ENCODE results near the gene ADGRF3. TPM values are rescaled to one million over a fixed set of nuclear protein-coding genes. Genes with fewer than 3 reads are reported as not detected.
"Not testable (repeated sequence)": the region's sequence is repeated elsewhere in the genome, so short reads cannot be mapped to it uniquely, and the experiment has no call there.

Gene ADGRF3
- total RNA-seq, 8 experiments from 2014 or later: 0.36 to 2.4 (median 1.4) TPM

DNA sequence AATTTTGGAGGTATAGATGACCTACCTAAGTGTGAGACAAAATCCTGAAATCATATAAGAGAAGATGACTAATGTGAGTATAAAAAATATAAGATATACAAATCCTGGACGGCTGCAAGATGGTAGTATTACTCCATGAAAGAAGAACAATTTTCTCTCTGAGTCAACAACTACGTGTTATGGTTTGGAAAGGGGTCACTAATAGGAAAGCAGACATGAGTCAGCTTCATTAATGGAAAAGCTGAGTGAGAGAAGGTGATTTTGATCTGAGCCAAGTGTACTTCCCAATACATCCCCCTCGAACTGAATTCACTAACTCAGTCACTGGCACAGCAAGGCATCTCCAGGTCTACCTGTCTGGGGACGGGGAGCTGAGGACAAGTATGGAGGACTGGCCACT lies 20.7 kb downstream of the ADGRF3 start:
- Histone ChIP-seq H3K27ac (no peak overlapping the region), H3K4me3 (no peak overlapping the region), H3K4me1 (replicated peaks in 1 of 2) (peaks cover 2 to 3% of the 10 kb centered on the region in 2 donors)
- WGBS, 10 experiments: 15 to 75% (median 54%) methylated on average over 2 to 4 of the region's 4 CpGs; no CpG with 5 or more reads in 1 of the 10 experiments
- in situ Hi-C loops (cut with MboI; ENCODE audit: low pct_unique_long_range_greater_than_20kb in 2 of 9, low sequenced_read_pairs in 9 of 9, unreplicated experiment in 9 of 9): no loop called here
- peak in 3 of 8 experiments; percentile 26 to 63 (median 46) for ATAC-seq (replicated peaks in 6 of 8)

DNA sequence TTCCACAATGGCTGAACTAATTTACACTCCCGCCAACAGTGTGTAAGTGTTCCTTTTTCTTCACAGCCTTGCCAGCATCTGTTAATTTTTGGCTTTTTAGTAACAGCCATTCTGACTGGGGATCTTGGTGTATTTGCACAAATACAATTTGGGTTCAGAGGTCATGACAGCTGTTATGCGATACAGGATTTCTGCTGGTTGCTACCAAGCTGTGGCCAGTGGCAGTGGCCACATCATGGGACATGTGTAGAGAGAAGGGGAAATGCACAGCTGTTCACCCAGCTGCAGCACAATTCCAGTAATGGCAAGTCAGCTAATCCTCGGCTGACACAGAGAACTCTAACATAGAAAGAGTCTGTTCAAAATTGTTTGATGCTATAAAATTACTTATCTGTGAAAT lies 21.7 kb downstream of the ADGRF3 start:
- 20 to 85% (median 71%) methylated on average over 1 to 3 of the region's 3 CpGs; no CpG with 5 or more reads in 2 of the 10 experiments for WGBS, 10 experiments
- no peak for ATAC-seq (replicated peaks in 6 of 8)
- peaks cover 0 to 2% of the 10 kb centered on the region in 2 donors for H3K4me1 ChIP-seq (replicated peaks in 1 of 2)
- no peak overlapping the region for H3K4me3 ChIP-seq
- H3K27ac ChIP-seq: no peak overlapping the region
- in situ Hi-C loops (cut with MboI; ENCODE audit: low pct_unique_long_range_greater_than_20kb in 2 of 9, low sequenced_read_pairs in 9 of 9, unreplicated experiment in 9 of 9): no loop called here

DNA sequence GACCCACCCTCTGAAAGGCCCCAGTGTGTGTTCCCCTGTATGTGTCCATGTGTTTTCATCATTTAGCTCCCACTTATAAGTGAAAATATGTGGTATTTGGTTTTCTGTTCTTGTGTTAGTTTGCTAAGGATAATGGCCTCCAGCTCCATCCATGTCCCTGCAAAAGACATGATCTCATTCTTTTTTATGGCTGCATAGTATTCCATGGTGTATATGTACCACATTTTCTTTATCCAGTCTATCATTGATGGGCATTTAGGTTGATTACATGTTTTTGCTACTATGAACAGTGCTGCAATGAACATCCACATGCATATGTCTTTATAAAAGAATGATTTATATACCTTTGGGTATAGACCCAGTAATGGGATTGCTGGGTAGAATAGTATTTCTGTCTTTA lies 22.1 kb downstream of the ADGRF3 start:
- ATAC-seq (replicated peaks in 6 of 8); H3K27ac ChIP-seq; H3K4me3 ChIP-seq; H3K4me1 ChIP-seq (replicated peaks in 1 of 2); in situ Hi-C loops (cut with MboI; ENCODE audit: low pct_unique_long_range_greater_than_20kb in 2 of 9, low sequenced_read_pairs in 9 of 9, unreplicated experiment in 9 of 9): not testable (repeated sequence)

DNA sequence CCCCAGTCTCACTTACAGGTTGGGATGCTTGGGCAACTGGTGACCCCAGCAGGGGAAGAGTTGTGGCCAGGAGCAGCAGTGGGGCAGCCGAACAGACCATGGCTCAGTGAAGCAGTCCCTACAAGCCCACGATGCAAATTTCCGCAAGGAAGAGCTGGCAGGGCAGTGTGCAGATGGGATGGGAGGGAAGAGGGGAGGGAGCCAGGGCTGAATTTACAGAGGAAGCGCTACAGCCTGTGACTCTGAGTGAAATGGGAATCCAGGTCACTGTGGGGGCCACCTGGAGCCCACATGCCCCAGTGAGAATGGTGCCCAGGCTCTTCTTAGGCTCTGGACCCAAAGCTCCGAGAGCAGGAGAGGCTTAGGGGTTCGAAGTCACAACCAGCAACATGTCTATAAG lies 27.6 kb downstream of the ADGRF3 start:
- peaks cover 6 to 12% of the 10 kb centered on the region in 2 donors for H3K4me1 ChIP-seq (replicated peaks in 1 of 2)
- WGBS, 10 experiments: 0 to 69% (median 18%) methylated on average over 1 to 4 of the region's 6 CpGs; no CpG with 5 or more reads in 5 of the 10 experiments
- in situ Hi-C loops (cut with MboI; ENCODE audit: low pct_unique_long_range_greater_than_20kb in 2 of 9, low sequenced_read_pairs in 9 of 9, unreplicated experiment in 9 of 9): no loop called here
- no peak overlapping the region for H3K4me3 ChIP-seq
- no peak overlapping the region for H3K27ac ChIP-seq
- ATAC-seq (replicated peaks in 6 of 8): peak in 4 of 8 experiments; percentile 28 to 73 (median 72)

DNA sequence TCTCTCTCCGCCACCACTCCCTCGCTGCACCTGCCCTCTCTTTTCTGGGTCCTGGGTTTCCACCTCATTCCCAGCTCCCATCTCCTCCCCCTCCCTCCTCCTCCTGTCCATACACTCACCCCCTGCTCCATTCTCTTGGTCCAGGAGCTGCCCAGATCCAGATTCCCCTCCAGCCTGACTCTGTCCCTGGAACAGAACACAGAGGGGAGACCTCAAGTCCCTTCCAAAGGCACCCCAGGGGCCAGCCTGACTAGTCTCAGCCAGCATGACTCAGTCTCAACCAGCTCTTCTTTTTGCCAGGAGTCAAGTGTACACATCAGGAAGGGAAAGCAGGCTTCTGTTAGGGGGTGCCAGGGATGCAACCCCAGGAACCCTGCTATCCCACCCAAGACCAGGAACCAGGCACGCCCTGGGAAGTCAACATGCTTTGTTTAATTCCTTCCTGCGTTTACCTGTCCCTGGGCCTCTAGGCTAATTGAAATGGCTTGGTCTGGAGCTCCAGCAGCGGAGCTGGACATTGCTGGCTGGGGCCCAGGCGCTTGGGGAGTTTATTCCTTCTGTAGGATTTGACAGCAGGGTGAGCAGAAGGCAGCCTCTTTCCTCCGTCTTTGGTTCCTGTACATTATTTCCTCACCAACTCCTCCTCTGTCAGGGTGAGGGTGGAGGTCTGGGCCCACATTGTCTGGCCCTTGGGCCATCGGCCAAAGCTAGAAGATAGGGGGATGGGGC lies 29.0 kb downstream of the ADGRF3 start:
- in situ Hi-C loops (cut with MboI; ENCODE audit: low pct_unique_long_range_greater_than_20kb in 2 of 9, low sequenced_read_pairs in 9 of 9, unreplicated experiment in 9 of 9): no loop called here
- H3K27ac ChIP-seq: peak overlapping the region in 1 of 2 donors; percentile 32
- ATAC-seq (replicated peaks in 6 of 8): peak in 5 of 8 experiments; percentile 65 to 91 (median 86)
- WGBS, 10 experiments: 63 to 100% (median 88%) methylated on average over 2 to 4 of the region's 8 CpGs; no CpG with 5 or more reads in 4 of the 10 experiments
- H3K4me1 ChIP-seq (replicated peaks in 1 of 2): peaks cover 6 to 12% of the 10 kb centered on the region in 2 donors
- no peak overlapping the region for H3K4me3 ChIP-seq

DNA sequence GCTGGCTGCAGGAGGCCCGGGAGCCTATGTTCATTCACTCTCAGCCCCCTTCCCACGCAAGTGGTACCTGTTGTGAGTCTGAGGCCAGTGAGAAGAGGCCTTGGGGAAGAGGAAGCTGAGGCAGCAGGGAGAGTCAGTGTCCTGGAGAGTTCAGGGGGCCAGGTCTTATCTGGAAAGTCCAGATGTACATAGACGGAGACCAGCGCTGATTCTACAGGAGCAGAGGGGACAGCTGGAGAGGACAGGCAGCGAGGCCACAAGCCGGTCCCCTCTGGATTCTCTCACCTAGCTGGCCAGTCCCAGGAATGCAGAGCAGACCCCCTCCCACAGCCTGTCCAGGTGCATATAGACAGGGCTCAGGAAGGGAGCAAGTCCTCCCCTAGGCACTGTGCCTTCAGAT lies 29.7 kb downstream of the ADGRF3 start:
- in situ Hi-C loops (cut with MboI; ENCODE audit: low pct_unique_long_range_greater_than_20kb in 2 of 9, low sequenced_read_pairs in 9 of 9, unreplicated experiment in 9 of 9): no loop called here
- H3K27ac ChIP-seq: peak overlapping the region in 1 of 2 donors; percentile 32
- 69 to 100% (median 89%) methylated on average over 2 to 4 of the region's 6 CpGs; no CpG with 5 or more reads in 7 of the 10 experiments for WGBS, 10 experiments
- no peak for ATAC-seq (replicated peaks in 6 of 8)
- H3K4me1 ChIP-seq (replicated peaks in 1 of 2): peaks cover 6 to 12% of the 10 kb centered on the region in 2 donors
- H3K4me3 ChIP-seq: no peak overlapping the region

DNA sequence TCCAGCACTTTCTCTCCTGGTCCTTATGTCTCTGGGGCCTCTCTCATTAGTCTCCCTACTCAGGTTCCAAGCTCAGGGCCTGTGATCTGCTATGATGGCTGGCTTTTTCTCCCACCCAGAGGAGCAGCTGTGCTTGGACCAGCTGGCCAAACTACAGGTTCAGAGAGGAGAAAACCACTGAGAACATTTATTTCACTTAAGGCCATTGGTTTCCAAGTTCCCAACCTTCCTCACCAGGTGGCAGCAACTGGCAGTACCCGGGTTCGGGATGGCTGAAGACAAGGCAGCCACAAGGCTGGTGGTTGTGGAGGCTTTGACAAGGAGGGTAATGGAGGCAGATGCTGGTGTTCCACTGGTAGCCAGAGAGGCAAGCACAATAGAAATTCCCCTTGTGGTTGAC lies 30.5 kb downstream of the ADGRF3 start:
- Histone ChIP-seq H3K4me3 (no peak overlapping the region), H3K4me1 (replicated peaks in 1 of 2) (peaks cover 4 to 12% of the 10 kb centered on the region in 2 donors), H3K27ac (no peak overlapping the region)
- in situ Hi-C loops (cut with MboI; ENCODE audit: low pct_unique_long_range_greater_than_20kb in 2 of 9, low sequenced_read_pairs in 9 of 9, unreplicated experiment in 9 of 9): no loop called here
- ATAC-seq (replicated peaks in 6 of 8): peak in 1 of 8 experiments; percentile 36
- 30 to 100% (median 79%) methylated on average over 1 to 2 of the region's 2 CpGs; no CpG with 5 or more reads in 6 of the 10 experiments for WGBS, 10 experiments

DNA sequence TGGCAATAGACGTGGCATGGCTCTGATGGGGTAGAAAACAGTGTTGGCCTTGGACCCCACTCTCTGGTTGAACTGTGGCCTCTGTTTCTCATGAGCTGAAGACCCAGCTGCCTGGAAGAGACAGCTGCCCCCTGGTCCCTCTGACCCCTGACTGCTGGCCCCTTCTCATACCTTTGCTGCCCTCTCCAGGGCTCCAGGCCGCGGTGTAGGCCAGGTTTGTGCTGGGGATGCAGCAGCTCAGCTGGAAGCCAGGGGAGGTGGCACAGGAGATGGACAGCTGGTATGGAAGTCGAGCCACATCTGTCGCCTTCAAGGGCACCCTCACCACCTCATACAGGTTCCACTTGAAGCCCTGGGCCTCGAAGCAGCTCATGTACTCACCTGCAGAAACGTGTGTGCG lies 32.3 kb downstream of the ADGRF3 start:
- no peak overlapping the region for H3K4me3 ChIP-seq
- no peak overlapping the region for H3K27ac ChIP-seq
- in situ Hi-C loops (cut with MboI; ENCODE audit: low pct_unique_long_range_greater_than_20kb in 2 of 9, low sequenced_read_pairs in 9 of 9, unreplicated experiment in 9 of 9): no loop called here
- 30 to 80% (median 73%) methylated on average over 1 to 3 of the region's 8 CpGs; no CpG with 5 or more reads in 5 of the 10 experiments for WGBS, 10 experiments
- ATAC-seq (replicated peaks in 6 of 8): peak in 1 of 8 experiments; percentile 46
- peaks cover 4 to 12% of the 10 kb centered on the region in 2 donors for H3K4me1 ChIP-seq (replicated peaks in 1 of 2)

DNA sequence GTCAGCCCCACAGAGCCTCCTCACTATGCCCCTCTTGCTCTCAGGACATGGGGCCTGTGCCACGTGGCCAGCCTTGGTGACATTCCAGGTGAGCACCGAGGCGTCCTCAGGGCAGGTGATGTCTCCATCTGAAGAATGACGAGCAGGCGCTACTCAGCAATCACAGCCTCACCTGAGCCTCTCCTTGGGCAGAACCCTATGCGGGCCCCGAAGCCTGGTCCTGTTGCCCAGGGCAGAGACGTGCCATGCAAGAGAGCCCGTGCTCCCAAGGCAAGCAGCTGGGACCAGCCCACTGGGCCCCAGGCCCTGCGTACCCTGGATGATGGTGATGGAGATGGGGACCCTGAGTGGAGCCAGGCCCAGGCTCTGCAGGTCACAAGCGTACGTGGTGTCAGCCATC lies 33.1 kb downstream of the ADGRF3 start:
- in situ Hi-C loops (cut with MboI; ENCODE audit: low pct_unique_long_range_greater_than_20kb in 2 of 9, low sequenced_read_pairs in 9 of 9, unreplicated experiment in 9 of 9): no loop called here
- no peak overlapping the region for H3K27ac ChIP-seq
- 60 to 94% (median 80%) methylated on average over 2 to 3 of the region's 12 CpGs; no CpG with 5 or more reads in 6 of the 10 experiments for WGBS, 10 experiments
- ATAC-seq (replicated peaks in 6 of 8): no peak
- H3K4me3 ChIP-seq: no peak overlapping the region
- peaks cover 4 to 12% of the 10 kb centered on the region in 2 donors for H3K4me1 ChIP-seq (replicated peaks in 1 of 2)

DNA sequence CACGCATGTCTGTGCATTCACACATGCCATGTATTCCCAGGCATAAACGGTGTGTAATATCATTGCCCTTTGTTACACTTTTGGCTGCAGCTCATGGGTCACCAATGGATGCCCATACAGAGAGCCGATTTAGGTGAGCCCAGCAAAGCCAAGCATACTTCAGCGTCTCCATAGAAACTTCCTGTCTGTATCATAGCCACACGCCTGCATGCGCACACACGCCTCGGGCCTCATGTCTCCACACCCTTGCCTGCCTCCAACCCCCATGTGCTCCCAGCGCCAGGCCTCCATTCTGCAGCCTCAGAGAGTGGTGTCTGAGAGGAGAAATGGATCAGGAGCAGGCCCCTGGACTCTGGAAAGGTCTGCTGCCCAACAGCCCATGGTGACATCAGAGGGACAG lies 34.1 kb downstream of the ADGRF3 start:
- in situ Hi-C loops (cut with MboI; ENCODE audit: low pct_unique_long_range_greater_than_20kb in 2 of 9, low sequenced_read_pairs in 9 of 9, unreplicated experiment in 9 of 9): no loop called here
- WGBS, 10 experiments: 0 to 80% (median 63%) methylated on average over 1 to 5 of the region's 9 CpGs; no CpG with 5 or more reads in 7 of the 10 experiments
- Histone ChIP-seq H3K4me3 (no peak overlapping the region), H3K27ac (no peak overlapping the region), H3K4me1 (replicated peaks in 1 of 2) (peaks cover 2 to 8% of the 10 kb centered on the region in 2 donors)
- peak in 2 of 8 experiments; percentile 72 to 87 for ATAC-seq (replicated peaks in 6 of 8)

DNA sequence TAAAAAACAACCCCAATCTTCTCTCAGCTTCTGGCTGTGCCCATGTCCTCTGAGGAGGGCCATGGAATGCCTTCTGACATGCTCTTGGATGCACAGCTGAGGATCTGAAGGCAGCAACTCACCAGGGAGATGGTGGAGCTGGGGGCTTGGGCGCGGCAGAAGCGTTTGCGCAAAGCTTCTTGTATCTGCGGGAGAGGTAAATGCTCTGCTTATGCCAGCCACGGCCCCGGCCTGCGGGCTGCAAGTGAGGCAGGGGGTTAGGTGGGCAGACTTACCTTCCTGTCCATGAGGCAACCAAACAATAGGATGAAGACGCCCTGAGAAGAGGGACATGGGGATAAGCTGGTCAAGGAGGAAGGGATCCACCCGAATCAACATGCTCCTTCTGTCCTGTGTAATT lies 36.7 kb downstream of the ADGRF3 start:
- in situ Hi-C loops (cut with MboI; ENCODE audit: low pct_unique_long_range_greater_than_20kb in 2 of 9, low sequenced_read_pairs in 9 of 9, unreplicated experiment in 9 of 9): no loop called here
- WGBS, 10 experiments: 60 to 92% (median 81%) methylated on average over 2 to 6 of the region's 10 CpGs; no CpG with 5 or more reads in 7 of the 10 experiments

DNA sequence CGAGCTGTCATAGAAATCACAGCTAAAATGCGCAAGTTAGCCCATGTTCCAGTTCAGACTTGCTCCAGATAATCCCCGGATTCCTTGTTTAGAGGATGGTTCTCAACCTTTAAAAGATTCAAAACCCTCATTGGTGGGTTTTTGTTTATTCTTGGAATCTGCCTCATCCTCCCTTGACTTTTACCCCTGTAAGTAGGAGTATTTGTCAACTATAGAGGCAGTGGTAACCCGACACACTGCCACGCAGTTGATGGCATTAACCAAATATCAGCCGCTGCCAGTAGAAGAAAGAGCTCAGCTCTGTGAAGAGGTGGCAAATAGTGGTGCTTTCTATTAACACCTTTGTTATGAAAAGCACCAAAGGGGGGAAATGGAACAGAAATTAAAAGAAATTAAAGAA lies 41.0 kb downstream of the ADGRF3 start:
- ATAC-seq (replicated peaks in 6 of 8): peak in 3 of 8 experiments; percentile 28 to 49 (median 47)
- no peak overlapping the region for H3K4me3 ChIP-seq
- WGBS, 10 experiments: 53 to 100% (median 71%) methylated on average over 1 to 6 of the region's 6 CpGs
- peaks cover 6 to 8% of the 10 kb centered on the region in 2 donors for H3K4me1 ChIP-seq (replicated peaks in 1 of 2)
- in situ Hi-C loops (cut with MboI; ENCODE audit: low pct_unique_long_range_greater_than_20kb in 2 of 9, low sequenced_read_pairs in 9 of 9, unreplicated experiment in 9 of 9): no loop called here
- H3K27ac ChIP-seq: no peak overlapping the region

More for the DNA sequence above, 36.7 kb downstream of the ADGRF3 start:
- H3K4me3 ChIP-seq: no peak overlapping the region
- H3K4me1 ChIP-seq (replicated peaks in 1 of 2): peaks cover 0 to 5% of the 10 kb centered on the region in 2 donors
- no peak overlapping the region for H3K27ac ChIP-seq
- ATAC-seq (replicated peaks in 6 of 8): no peak

DNA sequence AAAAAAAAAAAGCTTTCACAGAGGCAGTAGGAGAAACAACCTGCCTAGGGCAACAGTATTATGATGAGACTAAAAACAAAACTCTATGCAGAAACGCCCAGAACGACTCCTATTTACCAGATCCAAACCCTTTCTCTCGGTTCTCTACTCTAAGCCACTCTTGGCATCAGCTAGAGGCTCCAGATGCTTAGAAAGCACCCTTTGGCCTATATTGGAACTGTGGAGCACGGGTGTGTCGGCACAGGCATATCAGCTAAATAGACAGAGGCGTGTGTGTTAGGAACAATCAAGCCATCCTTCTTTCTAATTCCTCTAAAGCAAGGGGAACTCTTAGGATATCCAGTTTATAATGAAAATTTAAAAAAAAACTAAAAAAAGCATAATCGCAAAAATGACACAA lies 41.5 kb downstream of the ADGRF3 start:
- H3K27ac ChIP-seq; in situ Hi-C loops (cut with MboI; ENCODE audit: low pct_unique_long_range_greater_than_20kb in 2 of 9, low sequenced_read_pairs in 9 of 9, unreplicated experiment in 9 of 9); H3K4me3 ChIP-seq: not testable (repeated sequence)
- H3K4me1 ChIP-seq (replicated peaks in 1 of 2): peaks cover 9 to 13% of the 10 kb centered on the region in 2 donors
- peak in 3 of 8 experiments; percentile 59 to 96 (median 90) for ATAC-seq (replicated peaks in 6 of 8)
- WGBS, 10 experiments: 13 to 88% (median 66%) methylated on average over 1 to 7 of the region's 7 CpGs; no CpG with 5 or more reads in 1 of the 10 experiments
